NCI-H2227 (cell line): ENCODE measurements around the gene ZFYVE26.
"Not testable (repeated sequence)": the region's sequence is repeated elsewhere in the genome, so short reads cannot be mapped to it uniquely, and the experiment has no call there.

Experiments used
- DNase-seq: peaks from one replicate; lab custom pipeline; 2025; ENCODE audit not compliant: unreplicated experiment; lab: John Stamatoyannopoulos, UW

ZFYVE26 gene

DNA sequence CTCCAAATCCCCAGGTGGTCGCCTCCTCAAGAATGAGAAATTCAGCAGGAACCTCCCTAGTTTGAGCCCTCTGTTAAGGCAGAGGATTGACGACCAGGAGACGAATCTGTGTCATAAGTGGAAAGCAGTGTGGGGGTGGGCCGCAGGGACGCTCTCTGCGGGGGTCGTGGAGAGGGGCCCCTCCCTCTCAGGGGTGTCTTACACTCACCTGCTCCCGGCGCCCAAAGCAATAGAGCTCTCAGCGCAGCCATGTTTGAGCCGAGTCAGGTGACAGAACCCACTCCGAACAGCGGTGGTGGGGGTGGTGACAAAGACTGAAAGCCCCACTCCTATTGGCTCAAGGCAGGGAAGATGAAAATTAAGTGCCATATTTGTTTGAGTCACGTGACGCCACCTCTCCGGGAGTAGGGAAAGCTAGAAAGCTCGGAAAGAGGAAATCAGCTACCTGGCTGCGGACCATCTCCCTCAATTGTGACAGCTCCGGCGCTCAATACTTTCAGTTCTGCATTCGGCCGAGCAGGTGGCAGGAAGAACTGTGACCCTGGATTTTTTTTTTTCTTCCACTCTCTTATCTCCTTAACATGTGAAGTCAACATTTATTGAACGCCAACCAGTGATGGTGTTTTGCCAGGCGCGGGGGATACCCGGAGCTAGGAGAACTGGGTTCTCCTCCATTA is at the start of gene ZFYVE26:
Gene ZFYVE26 (minus strand): TSS at position 265 of the 677 bp plus-strand sequence. CDS start 627 bp downstream, outside the sequence.
- DNase-seq: peak; percentile 97

DNA sequence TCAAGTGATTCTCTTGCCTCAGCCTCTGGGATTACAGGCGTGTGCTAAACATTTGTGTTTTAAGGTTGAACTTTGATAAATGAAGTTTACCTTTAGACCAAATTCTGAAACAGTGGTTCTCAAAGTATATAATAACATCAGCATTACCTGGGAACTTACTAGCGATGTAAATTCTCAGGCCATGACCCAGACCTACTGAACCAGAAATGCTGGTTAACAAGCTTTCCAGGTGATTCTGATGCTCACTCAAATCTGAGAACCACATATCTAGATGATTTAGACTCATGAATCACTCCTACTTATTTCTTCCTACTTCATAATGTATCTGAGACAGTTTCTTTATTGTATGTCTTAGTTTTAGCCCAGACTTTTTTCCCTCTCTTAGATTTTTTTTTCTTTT is 46.8 kb upstream of the ZFYVE26 start:
- DNase-seq: no peak

DNA sequence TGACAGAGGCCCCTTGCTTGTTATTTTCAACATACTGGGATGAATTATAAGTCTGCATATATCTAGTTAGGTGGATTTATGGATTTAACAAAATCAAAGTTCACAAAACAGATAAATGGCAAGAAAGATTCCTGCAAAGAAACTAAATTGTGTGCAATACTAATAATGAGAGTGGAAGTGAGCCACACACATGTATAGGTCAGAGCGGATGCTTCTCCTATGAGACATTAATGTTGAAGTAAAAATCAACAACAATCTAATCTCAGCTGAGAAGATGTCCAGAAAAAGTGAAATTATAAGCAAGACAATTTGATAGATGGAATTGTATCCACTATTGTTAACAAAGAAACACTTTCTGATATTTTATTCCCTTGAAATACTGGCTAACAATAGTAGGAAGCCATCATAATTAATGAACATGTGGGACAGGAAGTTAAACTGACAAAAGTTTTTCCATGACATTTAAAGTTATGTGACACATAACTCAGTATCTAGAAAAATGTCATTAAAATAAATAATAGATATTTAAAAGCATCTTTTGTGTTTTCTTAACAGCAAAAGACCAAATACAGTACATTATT is 42.9 kb upstream of the ZFYVE26 start:
- DNase-seq: no peak

DNA sequence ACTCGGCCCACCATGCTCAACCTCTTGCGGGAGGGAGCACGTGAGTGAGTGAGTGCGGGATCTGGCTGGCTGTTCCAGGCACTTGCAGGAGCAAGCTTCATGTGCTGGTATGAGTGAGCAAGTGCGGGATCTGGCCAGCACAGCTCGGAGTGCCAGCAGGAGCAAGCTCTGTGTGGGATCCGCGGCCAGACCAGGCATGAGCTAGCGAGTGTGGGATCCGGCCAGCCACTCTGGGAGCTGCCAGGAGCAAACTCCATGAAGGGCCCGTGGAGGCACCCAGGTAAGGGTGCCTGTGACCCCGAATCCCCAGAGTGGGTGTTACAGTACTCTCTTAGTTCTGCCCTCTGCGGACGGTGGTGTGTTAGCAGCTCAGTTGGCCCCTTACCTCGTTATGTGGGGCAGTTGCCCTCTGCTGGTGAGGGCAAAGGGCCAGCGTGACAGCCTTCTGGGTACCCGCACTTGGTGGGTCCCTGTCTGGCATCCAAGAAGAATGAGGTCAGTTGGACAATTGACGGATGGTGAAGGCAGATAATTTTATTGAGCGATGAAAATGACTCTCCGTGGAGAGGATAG is 41.5 kb upstream of the ZFYVE26 start:
- no peak for DNase-seq

DNA sequence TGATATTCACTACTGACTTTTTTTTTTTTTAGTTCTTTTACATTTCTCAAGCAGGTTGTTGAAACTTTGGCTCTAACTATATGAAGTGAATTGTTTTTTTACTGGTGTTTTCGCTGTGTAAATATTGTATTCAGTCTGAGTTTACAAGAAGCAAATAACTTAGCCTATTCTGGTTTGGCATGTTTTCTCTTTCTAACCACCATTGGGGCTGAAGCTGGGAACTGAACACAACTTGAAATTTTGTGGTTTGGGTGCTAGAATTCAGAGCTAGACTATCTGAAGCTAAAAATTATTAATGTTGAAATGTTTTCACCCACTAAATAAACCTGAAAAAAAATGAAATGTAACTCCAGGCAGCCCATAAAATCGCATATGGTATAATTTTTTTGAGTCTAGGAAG is 40.4 kb upstream of the ZFYVE26 start:
- no peak for DNase-seq

DNA sequence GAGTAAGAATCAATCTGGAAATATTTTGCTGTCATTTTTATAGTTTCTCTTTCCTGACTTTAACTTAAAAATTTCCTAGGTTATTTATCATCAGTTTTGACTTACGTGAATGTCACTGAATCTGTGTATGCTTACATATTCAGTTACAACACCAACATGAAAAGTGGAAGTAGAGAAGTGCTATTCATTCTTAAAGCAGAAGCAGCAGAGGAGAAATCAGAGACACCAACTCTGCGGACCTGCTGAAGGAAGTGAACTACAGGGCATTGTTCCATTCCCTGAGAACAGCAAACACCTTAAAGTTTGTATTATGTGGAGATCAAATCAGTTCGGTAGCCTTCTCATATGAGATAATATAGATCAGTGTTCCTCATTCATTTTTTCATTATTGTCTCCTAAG is 37.3 kb upstream of the ZFYVE26 start:
- no peak for DNase-seq

DNA sequence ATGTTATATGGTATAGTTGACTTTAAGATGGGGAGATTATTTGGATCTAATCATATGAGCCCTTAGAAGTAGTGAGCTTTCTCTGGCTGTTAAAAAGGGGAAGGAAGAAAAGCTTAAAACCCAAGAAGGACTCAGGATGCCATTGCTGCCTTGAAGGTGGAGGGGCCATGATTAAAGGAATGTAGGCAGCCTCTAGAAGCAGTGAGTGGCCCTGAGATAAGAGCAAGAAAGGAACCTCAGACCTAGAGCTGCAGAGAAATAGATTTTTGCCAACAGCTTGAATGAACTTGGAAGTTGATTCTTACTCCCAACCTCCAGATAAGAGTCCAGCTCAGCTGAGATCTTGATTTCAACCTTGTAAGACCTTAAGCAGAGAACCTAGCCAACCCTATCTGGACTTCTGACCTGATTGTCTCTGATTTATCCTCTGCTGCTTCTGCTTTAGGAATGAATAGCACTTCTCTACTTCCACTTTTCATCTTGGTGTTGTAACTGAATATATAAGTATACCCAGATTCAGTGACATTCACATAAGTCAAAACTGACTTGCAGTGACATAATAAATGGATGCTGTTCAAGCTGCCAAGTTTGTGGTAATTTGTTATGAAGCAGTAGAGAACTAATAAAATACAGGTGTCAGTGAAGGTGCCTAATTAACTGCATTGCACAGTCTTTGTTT is 36.7 kb upstream of the ZFYVE26 start:
- DNase-seq: no peak

DNA sequence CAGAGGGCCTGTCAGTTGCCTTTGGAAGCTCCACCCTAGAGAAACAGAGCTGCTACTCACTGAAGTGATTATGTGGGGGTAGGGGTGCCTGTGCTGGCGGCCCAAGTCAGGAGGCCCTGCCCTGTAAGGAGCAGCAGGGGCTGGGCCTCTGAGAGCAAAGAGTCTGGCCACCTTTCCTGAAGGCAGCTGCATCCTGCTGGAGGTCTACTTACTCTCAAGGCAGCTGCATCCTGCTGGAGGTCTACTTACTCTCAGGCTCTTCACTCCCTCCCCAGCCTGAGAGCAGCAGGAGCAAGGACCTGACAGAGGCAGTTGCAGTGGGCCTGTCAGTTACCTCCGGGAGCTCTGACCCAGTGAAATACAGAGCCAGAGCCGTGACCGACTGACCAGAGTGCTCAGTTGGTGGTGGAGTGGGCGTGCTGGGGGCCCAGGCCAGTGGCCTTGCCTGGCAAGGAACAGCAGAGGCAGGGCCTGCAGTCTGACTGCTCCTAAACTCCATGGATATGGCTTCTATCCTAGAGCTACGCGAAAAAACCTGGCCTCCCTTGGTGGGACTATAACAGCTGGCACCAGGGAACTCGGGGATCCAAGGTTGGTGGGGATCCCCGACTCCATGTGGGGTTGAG is 35.5 kb upstream of the ZFYVE26 start:
- DNase-seq: no peak

DNA sequence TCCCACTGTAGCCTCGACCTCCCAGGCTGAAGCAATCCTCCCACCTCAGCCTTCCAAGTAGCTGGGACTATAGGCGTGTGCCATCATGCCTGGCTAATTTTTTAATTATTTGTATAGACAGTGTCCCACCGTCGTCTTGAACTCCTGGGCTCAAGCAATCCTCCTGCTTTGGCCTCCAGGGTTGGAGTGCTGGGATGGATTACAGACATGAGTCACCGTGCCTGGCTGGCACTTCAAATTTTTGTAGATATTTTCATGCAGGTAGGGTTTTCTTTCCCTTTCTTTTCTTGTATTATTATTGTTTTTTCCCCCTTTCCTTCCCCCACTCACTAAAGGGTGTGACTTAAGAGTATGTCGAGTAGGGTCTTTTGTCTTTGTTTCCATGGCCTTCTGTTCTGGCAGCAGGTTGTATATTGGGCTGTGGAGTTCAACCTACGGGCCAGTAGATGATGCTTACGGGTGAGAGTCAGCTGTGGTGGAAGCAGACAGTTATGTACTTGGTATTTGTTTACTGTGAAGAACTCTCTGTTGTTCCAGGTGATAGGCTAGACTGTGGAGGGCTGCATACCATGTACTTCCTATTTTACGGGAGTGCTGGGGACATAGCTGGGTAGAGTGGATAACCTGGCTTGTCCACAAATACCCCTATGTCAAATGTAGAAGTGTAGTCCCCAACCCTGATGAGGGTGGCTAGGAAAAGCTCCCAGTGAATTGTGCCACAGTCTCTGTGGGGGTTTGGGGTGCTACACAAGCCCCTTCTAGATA is 33.9 kb upstream of the ZFYVE26 start:
- DNase-seq: no peak

DNA sequence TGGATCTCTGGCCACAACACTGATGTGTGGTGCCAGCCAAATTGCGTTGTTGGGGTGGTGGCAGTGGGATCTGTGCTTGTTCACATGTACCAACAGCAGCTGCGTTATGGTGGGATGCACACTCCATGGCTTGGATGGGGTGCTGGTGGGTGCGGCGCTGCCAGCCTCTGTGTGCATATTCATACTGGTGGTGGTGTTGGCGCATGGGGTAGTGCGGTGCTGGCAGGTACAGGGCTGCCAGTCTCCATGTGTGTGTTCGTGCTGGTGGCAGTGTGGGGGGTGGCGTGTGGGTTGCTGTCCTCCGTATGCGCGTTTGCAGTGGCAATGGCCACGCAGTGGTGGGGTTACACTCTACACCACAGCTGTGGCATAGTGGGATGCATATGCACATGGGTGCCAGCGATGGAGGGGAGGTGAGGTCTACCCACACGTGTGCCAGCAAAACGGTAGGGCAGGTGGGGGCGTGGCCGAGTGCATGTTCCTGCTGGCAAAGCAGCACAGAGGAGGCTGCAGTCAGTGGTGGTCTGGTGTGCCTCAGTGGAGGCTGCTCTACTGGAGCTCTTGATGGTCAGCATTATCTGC is 29.7 kb upstream of the ZFYVE26 start:
- no peak for DNase-seq

DNA sequence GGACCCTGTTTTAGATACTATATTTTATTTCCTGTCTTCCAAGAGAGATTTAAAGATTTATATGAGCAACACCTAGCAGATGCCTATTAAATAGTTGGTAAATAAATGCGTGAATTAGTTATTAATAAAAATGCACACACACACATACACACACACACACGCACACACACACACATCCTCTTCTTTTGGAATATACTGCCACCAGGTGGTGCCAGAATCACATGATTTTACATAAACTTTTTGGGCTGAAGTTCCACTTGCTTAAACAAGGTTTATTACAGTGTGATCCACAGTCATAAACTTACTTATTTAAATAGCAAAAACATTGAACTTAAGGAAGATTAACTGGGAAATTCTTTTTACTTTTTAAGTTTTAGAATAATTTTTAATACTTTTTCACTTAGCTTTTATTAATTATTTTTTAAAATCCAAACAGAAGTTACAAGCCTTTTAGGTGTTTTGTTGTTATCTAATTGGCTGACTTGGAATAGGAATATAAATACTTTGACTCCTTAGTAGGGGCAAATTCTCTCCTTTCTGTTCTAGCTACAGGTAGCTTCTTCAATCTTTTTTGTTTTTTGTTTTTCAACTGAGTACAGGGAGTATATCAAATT is 20.7 kb upstream of the ZFYVE26 start:
- peak; percentile 59 for DNase-seq

DNA sequence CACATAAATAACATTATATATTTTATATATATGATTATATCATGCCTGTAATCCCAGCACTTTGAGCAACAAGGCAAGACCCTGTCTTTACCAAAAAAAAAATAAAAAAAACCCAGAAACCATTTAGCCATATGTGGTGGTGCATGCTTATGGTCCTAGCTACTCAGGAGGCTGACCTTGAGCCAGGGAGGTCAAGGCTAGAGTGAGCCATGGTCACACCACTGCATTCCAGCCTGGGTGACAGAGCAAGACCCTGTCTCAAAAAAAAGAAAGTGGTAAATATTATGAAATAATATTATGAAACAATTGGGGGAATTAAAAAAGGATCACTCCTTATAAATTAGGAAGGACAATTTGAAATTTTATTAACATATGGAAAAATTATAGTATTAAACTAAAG is 19.2 kb upstream of the ZFYVE26 start:
- DNase-seq: no peak

DNA sequence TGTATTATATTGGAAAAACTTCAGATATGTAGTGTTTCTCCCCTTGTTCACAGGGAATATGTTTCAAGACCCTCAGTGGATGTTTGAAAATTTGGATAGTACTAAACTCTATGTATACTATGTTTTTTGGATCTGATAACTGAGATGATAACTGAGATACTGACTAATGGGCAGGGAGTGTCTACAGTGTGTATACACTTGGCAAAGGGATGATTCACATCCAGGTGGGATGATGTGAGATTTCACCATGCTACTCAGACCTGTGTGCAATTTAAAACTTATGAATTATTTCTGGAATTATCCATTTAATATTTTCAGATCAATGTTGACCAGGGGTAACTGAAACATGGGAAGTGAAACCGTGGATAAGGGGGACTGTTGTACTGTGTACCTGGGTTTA is 17.0 kb upstream of the ZFYVE26 start:
- DNase-seq: no peak

DNA sequence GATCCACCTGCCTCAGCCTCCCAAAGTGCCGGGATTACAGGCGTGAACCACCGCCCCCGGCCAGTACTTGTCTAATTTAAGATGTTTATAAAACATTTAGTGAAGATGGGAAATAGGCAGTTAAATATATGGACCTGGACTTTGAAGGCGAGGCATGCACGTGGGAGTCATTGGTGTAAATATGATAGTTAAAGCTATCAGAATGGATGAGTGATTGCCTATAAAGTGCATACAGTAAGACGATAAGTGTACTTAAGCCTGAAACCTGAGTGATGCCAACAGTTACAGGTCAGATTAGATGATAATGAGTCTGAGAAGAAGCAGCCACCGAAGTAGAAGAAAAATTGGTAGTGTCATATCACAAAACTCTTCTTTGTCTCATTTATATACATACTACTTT is 14.7 kb upstream of the ZFYVE26 start:
- DNase-seq: no peak

DNA sequence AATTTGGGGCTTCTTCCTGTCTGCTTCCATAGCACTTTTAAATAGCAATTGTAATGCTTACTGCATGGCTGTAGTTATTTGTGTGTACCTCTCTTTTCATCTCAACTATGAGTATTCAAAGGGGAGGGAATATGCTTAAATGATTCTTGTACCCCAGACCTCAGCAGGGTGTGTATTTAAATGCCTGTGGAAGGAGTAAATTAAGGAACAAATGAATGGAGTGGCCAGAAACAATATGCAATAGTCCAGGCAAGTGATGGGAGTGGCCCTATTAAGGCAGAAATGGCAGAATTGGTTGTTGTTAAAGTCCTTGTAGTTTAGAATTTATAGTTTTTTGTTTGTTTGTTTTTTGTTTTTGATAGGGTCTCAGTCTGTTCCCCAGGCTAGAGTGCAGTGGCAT is 4.7 kb upstream of the ZFYVE26 start:
- no peak for DNase-seq

DNA sequence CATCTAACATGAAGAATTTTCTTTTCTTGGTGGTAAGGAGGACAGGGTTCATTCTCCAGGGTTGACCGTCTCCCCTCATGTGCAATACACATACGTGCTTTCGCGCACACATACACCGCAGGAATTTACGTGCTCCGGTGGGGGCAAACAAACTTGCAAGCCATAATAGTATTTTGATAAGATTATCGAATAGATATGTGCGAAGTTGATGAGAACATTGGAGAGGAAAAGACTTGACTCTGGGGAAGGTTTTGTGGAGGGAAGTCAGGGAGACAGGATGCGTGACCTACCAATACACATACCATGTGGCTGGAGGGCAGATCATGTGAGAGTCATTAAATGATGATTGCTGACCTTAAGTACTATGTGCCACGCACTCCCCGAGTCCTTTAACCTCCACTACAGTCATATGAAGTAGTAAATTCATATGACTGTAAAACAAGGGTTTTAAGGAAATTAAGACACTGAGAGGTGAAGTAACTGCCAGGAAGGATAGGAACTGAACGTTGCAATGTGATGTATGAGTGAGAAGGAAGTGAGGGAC is 4.1 kb upstream of the ZFYVE26 start:
- peak; percentile 7 for DNase-seq

DNA sequence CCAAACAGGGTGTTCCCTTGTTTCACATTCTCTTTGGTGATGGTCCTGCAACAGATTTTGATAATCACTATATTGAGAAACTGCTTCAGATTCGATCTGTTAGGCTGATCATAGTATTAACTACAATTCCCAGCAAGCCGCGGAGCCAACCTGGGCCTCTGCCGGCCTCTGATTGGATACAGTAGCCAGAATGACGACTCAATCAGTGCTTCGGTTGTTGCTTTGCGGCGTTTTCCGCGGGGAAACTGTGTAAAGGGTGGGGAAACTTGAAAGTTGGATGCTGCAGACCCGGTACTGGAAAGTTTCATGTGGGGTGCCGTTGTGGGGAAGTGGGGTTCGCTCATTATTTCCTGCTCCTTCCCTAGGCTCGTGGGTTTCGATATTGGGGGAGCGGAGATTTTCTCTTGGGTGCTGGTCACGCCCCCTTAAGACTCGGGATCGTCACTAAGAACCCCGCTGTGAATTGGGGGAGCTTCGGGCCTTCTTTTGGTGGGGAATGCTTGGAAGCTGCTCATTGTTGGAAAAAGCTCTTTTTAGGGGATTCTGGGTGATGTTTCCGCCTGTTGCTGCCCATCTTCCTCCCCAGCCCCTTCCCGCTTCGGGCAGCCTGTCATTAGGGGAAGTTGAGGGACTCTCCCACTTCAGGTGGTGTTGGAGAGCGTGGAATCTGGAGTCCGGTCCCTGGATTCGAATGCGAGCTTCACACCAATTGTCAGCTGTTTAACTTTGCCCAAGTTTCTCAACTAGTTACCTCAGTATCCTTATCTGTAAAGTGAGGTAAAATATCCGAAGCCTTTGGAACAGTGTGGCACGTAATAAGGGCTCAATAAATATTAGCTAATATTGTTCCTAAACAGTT is 3.4 kb upstream of the ZFYVE26 start, which contains the start of gene RAD51B:
Gene RAD51B (plus strand): TSS at position 217 of the 859 bp plus-strand sequence.
- DNase-seq: peak; percentile 91

DNA sequence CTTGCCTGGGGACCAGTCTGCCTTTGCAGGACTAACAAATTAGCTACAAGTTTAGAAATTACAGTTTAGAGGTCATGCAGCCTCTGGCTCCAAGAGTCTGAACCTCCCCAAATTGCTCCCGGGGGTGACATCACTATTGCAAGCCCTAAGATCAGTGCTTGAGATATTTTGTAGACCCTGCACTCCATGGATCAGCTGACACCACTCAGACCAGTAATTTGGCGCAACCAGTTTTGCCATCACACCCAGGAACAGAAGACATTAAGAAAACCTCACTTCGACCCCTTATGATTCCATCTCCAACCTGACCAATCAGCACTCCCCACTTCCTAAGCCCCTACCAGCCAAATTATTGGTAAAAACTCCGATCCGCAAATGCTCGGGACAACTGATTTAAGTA is 2.1 kb upstream of the ZFYVE26 start:
- not testable (repeated sequence) for DNase-seq
